ENCODE data around the gene DBF4B. TPM values are rescaled to one million over a fixed set of nuclear protein-coding genes. Genes with fewer than 3 reads are reported as not detected.
A peak's percentile ranks its signal among the peaks of the same experiment; 100 is the strongest.

DBF4B gene
- total and polyA plus RNA-seq, 2 of the 13 experiments (the other 11 are each of a cell fraction or from before 2014, with no cell fraction given) = 11.7 to 13.2 TPM

DNA sequence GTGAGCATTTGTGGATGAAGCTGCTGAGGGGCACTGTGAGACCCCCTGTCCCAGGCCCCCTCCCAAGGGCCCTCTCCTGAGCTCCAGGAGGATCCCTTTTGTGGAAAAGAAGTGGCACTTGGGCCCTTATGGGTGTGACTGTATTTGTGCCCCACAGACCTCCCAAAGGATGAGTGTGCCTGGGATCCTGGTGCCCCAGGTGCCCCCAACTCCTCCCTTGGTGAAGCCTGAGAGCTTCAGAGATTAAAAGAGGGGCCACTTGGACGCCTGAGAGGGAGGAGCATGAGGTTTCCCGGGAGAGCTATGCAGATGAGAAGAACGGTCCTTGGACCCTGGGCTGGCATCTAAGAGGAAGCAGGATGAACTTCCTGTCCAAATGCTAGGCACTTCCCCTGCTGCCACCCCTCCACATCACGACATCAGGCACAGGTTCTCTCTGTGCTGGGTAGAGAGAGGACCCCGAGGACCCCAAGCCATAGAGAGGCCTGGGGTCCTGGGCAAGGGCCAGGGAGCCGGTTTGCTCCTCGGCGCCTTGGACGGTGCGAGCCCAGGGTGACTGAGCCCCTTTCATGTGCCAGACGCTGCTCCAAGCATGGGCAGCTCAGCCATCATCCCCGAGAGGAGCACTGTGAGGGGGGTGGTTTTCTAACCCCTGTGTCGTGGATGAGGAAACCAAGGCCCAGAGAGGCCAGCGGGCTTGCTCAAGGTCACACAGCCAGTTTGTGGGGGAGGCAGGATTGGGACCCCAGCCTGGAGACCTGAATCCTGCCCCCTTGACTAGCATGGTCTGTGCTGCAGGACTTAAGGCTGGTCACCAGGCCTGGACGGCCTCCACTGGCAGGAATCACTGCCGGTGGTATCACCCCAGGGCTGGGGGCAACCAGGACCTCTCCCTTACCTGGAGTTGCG, 44.7 kb downstream of the DBF4B start (continued):
- TF ChIP-seq, protein P1, sequence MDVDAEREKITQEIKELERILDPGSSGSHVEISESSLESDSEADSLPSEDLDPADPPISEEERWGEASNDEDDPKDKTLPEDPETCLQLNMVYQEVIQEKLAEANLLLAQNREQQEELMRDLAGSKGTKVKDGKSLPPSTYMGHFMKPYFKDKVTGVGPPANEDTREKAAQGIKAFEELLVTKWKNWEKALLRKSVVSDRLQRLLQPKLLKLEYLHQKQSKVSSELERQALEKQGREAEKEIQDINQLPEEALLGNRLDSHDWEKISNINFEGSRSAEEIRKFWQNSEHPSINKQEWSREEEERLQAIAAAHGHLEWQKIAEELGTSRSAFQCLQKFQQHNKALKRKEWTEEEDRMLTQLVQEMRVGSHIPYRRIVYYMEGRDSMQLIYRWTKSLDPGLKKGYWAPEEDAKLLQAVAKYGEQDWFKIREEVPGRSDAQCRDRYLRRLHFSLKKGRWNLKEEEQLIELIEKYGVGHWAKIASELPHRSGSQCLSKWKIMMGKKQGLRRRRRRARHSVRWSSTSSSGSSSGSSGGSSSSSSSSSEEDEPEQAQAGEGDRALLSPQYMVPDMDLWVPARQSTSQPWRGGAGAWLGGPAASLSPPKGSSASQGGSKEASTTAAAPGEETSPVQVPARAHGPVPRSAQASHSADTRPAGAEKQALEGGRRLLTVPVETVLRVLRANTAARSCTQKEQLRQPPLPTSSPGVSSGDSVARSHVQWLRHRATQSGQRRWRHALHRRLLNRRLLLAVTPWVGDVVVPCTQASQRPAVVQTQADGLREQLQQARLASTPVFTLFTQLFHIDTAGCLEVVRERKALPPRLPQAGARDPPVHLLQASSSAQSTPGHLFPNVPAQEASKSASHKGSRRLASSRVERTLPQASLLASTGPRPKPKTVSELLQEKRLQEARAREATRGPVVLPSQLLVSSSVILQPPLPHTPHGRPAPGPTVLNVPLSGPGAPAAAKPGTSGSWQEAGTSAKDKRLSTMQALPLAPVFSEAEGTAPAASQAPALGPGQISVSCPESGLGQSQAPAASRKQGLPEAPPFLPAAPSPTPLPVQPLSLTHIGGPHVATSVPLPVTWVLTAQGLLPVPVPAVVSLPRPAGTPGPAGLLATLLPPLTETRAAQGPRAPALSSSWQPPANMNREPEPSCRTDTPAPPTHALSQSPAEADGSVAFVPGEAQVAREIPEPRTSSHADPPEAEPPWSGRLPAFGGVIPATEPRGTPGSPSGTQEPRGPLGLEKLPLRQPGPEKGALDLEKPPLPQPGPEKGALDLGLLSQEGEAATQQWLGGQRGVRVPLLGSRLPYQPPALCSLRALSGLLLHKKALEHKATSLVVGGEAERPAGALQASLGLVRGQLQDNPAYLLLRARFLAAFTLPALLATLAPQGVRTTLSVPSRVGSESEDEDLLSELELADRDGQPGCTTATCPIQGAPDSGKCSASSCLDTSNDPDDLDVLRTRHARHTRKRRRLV (CRISPR knock-in tag; IDR thresholded peaks at IDR 0.05) = peak; percentile 99
- TF ChIP-seq, protein P2, sequence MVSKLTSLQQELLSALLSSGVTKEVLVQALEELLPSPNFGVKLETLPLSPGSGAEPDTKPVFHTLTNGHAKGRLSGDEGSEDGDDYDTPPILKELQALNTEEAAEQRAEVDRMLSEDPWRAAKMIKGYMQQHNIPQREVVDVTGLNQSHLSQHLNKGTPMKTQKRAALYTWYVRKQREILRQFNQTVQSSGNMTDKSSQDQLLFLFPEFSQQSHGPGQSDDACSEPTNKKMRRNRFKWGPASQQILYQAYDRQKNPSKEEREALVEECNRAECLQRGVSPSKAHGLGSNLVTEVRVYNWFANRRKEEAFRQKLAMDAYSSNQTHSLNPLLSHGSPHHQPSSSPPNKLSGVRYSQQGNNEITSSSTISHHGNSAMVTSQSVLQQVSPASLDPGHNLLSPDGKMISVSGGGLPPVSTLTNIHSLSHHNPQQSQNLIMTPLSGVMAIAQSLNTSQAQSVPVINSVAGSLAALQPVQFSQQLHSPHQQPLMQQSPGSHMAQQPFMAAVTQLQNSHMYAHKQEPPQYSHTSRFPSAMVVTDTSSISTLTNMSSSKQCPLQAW (CRISPR knock-in tag; IDR thresholded peaks at IDR 0.05) = peak; percentile 44; the same call in 1 of the 2 replicates
- TF ChIP-seq ELF3 (CRISPR knock-in tag; IDR thresholded peaks at IDR 0.05) (peak; percentile 48), GABPA (IDR thresholded peaks at IDR 0.05; ENCODE audit: low read depth, low read length) (peak; percentile 45), GABPA (CRISPR knock-in tag; IDR thresholded peaks at IDR 0.05; ENCODE audit: low read depth) (peak; percentile 85), ZSCAN31 (CRISPR knock-in tag; IDR thresholded peaks at IDR 0.05; ENCODE audit: low read depth) (no peak), HNF4A (CRISPR knock-in tag; IDR thresholded peaks at IDR 0.05) (peak; percentile 56), ZNF501 (CRISPR knock-in tag; IDR thresholded peaks at IDR 0.05) (peak; percentile 47; the same call in 1 of the 2 replicates), ZNF788 (CRISPR knock-in tag; IDR thresholded peaks at IDR 0.05; ENCODE audit: borderline replicate concordance) (peak; percentile 61; the same call in 1 of the 2 replicates)
- TF ChIP-seq, protein P3, sequence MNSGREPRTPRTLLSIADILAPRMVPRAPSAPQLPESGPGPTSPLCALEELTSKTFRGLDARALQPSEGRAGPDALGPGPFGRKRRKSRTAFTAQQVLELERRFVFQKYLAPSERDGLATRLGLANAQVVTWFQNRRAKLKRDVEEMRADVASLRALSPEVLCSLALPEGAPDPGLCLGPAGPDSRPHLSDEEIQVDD (CRISPR knock-in tag; IDR thresholded peaks at IDR 0.05; ENCODE audit: borderline replicate concordance) = 0 out of 2 replicates have a peak, but pooled peaks have one; percentile 20
- TF ChIP-seq, protein P4, sequence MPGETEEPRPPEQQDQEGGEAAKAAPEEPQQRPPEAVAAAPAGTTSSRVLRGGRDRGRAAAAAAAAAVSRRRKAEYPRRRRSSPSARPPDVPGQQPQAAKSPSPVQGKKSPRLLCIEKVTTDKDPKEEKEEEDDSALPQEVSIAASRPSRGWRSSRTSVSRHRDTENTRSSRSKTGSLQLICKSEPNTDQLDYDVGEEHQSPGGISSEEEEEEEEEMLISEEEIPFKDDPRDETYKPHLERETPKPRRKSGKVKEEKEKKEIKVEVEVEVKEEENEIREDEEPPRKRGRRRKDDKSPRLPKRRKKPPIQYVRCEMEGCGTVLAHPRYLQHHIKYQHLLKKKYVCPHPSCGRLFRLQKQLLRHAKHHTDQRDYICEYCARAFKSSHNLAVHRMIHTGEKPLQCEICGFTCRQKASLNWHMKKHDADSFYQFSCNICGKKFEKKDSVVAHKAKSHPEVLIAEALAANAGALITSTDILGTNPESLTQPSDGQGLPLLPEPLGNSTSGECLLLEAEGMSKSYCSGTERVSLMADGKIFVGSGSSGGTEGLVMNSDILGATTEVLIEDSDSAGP (CRISPR knock-in tag; IDR thresholded peaks at IDR 0.05; ENCODE audit: borderline replicate concordance) = peak; percentile 48; the same call in 1 of the 2 replicates
- TF ChIP-seq, protein P5, sequence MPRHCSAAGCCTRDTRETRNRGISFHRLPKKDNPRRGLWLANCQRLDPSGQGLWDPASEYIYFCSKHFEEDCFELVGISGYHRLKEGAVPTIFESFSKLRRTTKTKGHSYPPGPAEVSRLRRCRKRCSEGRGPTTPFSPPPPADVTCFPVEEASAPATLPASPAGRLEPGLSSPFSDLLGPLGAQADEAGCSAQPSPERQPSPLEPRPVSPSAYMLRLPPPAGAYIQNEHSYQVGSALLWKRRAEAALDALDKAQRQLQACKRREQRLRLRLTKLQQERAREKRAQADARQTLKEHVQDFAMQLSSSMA (CRISPR knock-in tag; IDR thresholded peaks at IDR 0.05) = peak; percentile 63; the same call in 1 of the 2 replicates
- TF ChIP-seq, protein P6, sequence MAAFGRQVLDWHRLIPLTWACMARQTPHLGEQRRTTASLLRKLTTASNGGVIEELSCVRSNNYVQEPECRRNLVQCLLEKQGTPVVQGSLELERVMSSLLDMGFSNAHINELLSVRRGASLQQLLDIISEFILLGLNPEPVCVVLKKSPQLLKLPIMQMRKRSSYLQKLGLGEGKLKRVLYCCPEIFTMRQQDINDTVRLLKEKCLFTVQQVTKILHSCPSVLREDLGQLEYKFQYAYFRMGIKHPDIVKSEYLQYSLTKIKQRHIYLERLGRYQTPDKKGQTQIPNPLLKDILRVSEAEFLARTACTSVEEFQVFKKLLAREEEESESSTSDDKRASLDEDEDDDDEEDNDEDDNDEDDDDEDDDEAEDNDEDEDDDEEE (CRISPR knock-in tag; IDR thresholded peaks at IDR 0.05) = peak; percentile 56; the same call in 1 of the 2 replicates

All from HepG2 (cell line).